Liver (tissue), 3 donors: Measurements from ENCODE around the gene TAL1.

Experiments
- HNF4A ChIP-seq, 2 donors: conservative IDR thresholded peaks; 2 replicates each; pipeline ENCODE4 v1.6.1; 2016; ENCODE audit warnings: antibody characterized with exemption in 2 of 2, mild to moderate bottlenecking in 2 of 2
- JUND ChIP-seq, 2 donors: IDR thresholded peaks; 2 replicates each; pipeline ENCODE4 v1.6.1; 2016; ENCODE audit warnings: antibody characterized with exemption in 2 of 2
- NR2F2 ChIP-seq: IDR thresholded peaks from 2 replicates; pipeline ENCODE4 v1.6.1; 2016; ENCODE audit warnings: antibody characterized with exemption
- RAD21 ChIP-seq, 2 donors: IDR thresholded peaks; 2 replicates each; pipeline ENCODE4 v1.6.1; 2016; ENCODE audit warnings: antibody characterized with exemption in 2 of 2, mild to moderate bottlenecking in 2 of 2
- RXRA ChIP-seq, 2 donors: IDR thresholded peaks; 2 replicates each; pipeline ENCODE4 v1.6.1; 2017 to 2018; ENCODE audit warnings: antibody characterized with exemption in 2 of 2, mild to moderate bottlenecking in 1 of 2
- TAF1 ChIP-seq: conservative IDR thresholded peaks from 2 replicates; pipeline ENCODE4 v1.6.1; 2016; ENCODE audit warnings: antibody characterized with exemption, mild to moderate bottlenecking
- YY1 ChIP-seq: IDR thresholded peaks from 2 replicates; pipeline ENCODE4 v1.6.1; 2016; ENCODE audit warnings: antibody characterized with exemption, mild to moderate bottlenecking
- TF ChIP-seq, protein P1 (sequence below): fragments of 150-350 bp; IDR thresholded peaks from 2 replicates; pipeline ENCODE4 v1.5.1; 2017; ENCODE audit warnings: improper control_type of control experiment, low read depth, low read length; ENCODE audit not compliant: missing input control
- TF ChIP-seq, protein P2 (sequence below): IDR thresholded peaks from 2 replicates; pipeline ENCODE4 v1.6.1; 2016; ENCODE audit warnings: antibody characterized with exemption
- TF ChIP-seq, protein P3 (sequence below): IDR thresholded peaks from 2 replicates; pipeline ENCODE4 v1.6.1; 2016; ENCODE audit warnings: antibody characterized with exemption
- TF ChIP-seq, protein P4 (sequence below): IDR thresholded peaks from 2 replicates; pipeline ENCODE4 v1.6.1; 2016; ENCODE audit warnings: antibody characterized with exemption
- TF ChIP-seq, protein P5 (sequence below): IDR thresholded peaks from 2 replicates; pipeline ENCODE4 v1.6.1; 2016; ENCODE audit warnings: antibody characterized with exemption, mild to moderate bottlenecking
- donor health status: healthy.
- donor health status: healthy.

DNA sequence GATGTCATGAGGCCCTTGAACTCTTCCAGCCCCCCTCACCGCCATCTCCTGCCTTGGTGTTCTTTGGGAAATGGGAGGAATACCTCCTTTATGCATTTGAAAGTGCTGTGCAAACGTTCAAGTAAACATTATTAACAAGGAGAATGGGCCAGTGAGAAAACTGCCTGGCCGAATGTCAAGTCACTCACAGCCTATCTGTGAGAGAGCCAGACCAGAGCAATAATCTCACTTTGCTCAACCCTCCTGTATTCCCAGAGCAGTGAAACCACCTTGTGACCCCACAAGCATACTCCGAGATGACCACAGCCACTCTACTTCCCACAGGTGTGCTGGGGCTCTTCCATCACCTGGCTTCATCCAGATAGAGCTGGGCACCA is 5.2 kb downstream of the TAL1 start:
- TF ChIP-seq, protein P1, sequence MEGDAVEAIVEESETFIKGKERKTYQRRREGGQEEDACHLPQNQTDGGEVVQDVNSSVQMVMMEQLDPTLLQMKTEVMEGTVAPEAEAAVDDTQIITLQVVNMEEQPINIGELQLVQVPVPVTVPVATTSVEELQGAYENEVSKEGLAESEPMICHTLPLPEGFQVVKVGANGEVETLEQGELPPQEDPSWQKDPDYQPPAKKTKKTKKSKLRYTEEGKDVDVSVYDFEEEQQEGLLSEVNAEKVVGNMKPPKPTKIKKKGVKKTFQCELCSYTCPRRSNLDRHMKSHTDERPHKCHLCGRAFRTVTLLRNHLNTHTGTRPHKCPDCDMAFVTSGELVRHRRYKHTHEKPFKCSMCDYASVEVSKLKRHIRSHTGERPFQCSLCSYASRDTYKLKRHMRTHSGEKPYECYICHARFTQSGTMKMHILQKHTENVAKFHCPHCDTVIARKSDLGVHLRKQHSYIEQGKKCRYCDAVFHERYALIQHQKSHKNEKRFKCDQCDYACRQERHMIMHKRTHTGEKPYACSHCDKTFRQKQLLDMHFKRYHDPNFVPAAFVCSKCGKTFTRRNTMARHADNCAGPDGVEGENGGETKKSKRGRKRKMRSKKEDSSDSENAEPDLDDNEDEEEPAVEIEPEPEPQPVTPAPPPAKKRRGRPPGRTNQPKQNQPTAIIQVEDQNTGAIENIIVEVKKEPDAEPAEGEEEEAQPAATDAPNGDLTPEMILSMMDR: no peak
- TF ChIP-seq TAF1 (no peak), RXRA (IDR thresholded peaks at IDR 0.05) (no peak), JUND (IDR thresholded peaks at IDR 0.05) (no peak), NR2F2 (no peak), HNF4A (conservative IDR thresholded peaks at IDR 0.05) (no peak), RAD21 (IDR thresholded peaks at IDR 0.05) (no peak), YY1 (no peak)
- TF ChIP-seq, protein P2, sequence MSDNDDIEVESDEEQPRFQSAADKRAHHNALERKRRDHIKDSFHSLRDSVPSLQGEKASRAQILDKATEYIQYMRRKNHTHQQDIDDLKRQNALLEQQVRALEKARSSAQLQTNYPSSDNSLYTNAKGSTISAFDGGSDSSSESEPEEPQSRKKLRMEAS: no peak
- TF ChIP-seq, protein P3, sequence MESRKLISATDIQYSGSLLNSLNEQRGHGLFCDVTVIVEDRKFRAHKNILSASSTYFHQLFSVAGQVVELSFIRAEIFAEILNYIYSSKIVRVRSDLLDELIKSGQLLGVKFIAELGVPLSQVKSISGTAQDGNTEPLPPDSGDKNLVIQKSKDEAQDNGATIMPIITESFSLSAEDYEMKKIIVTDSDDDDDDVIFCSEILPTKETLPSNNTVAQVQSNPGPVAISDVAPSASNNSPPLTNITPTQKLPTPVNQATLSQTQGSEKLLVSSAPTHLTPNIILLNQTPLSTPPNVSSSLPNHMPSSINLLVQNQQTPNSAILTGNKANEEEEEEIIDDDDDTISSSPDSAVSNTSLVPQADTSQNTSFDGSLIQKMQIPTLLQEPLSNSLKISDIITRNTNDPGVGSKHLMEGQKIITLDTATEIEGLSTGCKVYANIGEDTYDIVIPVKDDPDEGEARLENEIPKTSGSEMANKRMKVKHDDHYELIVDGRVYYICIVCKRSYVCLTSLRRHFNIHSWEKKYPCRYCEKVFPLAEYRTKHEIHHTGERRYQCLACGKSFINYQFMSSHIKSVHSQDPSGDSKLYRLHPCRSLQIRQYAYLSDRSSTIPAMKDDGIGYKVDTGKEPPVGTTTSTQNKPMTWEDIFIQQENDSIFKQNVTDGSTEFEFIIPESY: no peak
- TF ChIP-seq, protein P4, sequence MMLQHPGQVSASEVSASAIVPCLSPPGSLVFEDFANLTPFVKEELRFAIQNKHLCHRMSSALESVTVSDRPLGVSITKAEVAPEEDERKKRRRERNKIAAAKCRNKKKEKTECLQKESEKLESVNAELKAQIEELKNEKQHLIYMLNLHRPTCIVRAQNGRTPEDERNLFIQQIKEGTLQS: no peak
- TF ChIP-seq, protein P5, sequence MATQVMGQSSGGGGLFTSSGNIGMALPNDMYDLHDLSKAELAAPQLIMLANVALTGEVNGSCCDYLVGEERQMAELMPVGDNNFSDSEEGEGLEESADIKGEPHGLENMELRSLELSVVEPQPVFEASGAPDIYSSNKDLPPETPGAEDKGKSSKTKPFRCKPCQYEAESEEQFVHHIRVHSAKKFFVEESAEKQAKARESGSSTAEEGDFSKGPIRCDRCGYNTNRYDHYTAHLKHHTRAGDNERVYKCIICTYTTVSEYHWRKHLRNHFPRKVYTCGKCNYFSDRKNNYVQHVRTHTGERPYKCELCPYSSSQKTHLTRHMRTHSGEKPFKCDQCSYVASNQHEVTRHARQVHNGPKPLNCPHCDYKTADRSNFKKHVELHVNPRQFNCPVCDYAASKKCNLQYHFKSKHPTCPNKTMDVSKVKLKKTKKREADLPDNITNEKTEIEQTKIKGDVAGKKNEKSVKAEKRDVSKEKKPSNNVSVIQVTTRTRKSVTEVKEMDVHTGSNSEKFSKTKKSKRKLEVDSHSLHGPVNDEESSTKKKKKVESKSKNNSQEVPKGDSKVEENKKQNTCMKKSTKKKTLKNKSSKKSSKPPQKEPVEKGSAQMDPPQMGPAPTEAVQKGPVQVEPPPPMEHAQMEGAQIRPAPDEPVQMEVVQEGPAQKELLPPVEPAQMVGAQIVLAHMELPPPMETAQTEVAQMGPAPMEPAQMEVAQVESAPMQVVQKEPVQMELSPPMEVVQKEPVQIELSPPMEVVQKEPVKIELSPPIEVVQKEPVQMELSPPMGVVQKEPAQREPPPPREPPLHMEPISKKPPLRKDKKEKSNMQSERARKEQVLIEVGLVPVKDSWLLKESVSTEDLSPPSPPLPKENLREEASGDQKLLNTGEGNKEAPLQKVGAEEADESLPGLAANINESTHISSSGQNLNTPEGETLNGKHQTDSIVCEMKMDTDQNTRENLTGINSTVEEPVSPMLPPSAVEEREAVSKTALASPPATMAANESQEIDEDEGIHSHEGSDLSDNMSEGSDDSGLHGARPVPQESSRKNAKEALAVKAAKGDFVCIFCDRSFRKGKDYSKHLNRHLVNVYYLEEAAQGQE: no peak
